ENCODE measurements around the gene BORCS6. TPM values are rescaled to one million over a fixed set of nuclear protein-coding genes. Genes with fewer than 3 reads are reported as not detected.
A peak's percentile ranks its signal among the peaks of the same experiment; 100 is the strongest.

BORCS6 gene
- total and polyA plus RNA-seq, 2 of the 13 experiments (the other 11 are each of a cell fraction or from before 2014, with no cell fraction given): 2.0 to 5.1 TPM

- TF ChIP-seq ZHX2 (IDR thresholded peaks at IDR 0.05; ENCODE audit: low read depth): no peak
- TF ChIP-seq ZHX2 (CRISPR knock-in tag; IDR thresholded peaks at IDR 0.05; ENCODE audit: borderline replicate concordance): no peak
- no peak for TF ChIP-seq FOXO4 (CRISPR knock-in tag; conservative IDR thresholded peaks at IDR 0.05)
- TF ChIP-seq HOXA3 (CRISPR knock-in tag; IDR thresholded peaks at IDR 0.05): no peak
- TF ChIP-seq POGK (CRISPR knock-in tag; conservative IDR thresholded peaks at IDR 0.05): no peak
- no peak for TF ChIP-seq RORA (CRISPR knock-in tag; IDR thresholded peaks at IDR 0.05)
- 0 out of 2 replicates have a peak, but pooled peaks have one; percentile 35 for TF ChIP-seq RARA (CRISPR knock-in tag; IDR thresholded peaks at IDR 0.05)
- no peak for TF ChIP-seq SMAD1 (CRISPR knock-in tag; IDR thresholded peaks at IDR 0.05; ENCODE audit: borderline replicate concordance, low read depth)
- no peak for TF ChIP-seq ZFY (CRISPR knock-in tag; IDR thresholded peaks at IDR 0.05)
- no peak for TF ChIP-seq ATF4 (CRISPR knock-in tag; IDR thresholded peaks at IDR 0.05)
- peak; percentile 40; the same call in 1 of the 2 replicates for TF ChIP-seq FOXK1 (CRISPR knock-in tag; IDR thresholded peaks at IDR 0.05; ENCODE audit: borderline replicate concordance, low read depth)
- no peak for TF ChIP-seq MEIS2 (CRISPR knock-in tag; IDR thresholded peaks at IDR 0.05)
- TF ChIP-seq ZSCAN31 (CRISPR knock-in tag; IDR thresholded peaks at IDR 0.05; ENCODE audit: low read depth): no peak
- TF ChIP-seq ELF4 (CRISPR knock-in tag; IDR thresholded peaks at IDR 0.05; ENCODE audit: borderline replicate concordance): no peak
These were observed 2.3 kb upstream of the BORCS6 start (continued) for GRCh38 chr17:8192070-8192815.

All from HepG2 (cell line).